DND-41 (cell line): ENCODE data around the gene XRCC4.

Experiments
- EZH2 ChIP-seq: IDR thresholded peaks from 3 replicates; pipeline ENCODE4 v1.6.1; 2012; ENCODE audit warnings: borderline replicate concordance, low read depth, mild to moderate bottlenecking, moderate library complexity, low read length, inconsistent platforms; ENCODE audit not compliant: severe bottlenecking
- TF ChIP-seq, protein P1 (sequence below): IDR thresholded peaks from 2 replicates; pipeline ENCODE4 v1.5.1; 2012; ENCODE audit warnings: borderline replicate concordance, low read length, moderate library complexity, mild to moderate bottlenecking; ENCODE audit not compliant: poor library complexity, severe bottlenecking; ENCODE audit errors: extremely low read depth

DNA sequence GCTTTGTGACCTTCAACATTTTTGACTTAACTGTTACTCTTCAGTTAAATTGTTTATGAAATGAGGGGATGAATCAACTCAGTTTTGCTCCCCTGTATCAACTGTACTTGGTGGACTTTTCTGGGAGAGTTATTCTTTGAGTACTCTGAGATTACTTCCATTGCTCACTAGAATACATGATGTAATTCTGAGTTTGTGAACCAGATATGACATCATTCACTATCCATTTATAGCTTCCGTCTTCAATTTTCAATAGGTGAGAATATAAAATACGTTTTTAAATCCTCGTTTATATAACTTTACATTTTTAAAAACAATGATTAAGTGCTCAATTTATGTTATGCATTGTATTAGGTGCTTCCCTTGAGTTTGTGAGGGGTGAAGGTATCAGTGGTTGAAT, 71.0 kb downstream of the XRCC4 start:
- TF ChIP-seq, protein P1, sequence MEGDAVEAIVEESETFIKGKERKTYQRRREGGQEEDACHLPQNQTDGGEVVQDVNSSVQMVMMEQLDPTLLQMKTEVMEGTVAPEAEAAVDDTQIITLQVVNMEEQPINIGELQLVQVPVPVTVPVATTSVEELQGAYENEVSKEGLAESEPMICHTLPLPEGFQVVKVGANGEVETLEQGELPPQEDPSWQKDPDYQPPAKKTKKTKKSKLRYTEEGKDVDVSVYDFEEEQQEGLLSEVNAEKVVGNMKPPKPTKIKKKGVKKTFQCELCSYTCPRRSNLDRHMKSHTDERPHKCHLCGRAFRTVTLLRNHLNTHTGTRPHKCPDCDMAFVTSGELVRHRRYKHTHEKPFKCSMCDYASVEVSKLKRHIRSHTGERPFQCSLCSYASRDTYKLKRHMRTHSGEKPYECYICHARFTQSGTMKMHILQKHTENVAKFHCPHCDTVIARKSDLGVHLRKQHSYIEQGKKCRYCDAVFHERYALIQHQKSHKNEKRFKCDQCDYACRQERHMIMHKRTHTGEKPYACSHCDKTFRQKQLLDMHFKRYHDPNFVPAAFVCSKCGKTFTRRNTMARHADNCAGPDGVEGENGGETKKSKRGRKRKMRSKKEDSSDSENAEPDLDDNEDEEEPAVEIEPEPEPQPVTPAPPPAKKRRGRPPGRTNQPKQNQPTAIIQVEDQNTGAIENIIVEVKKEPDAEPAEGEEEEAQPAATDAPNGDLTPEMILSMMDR, result no peak
- TF ChIP-seq EZH2, result no peak
